B cell (primary cell): ENCODE data around the gene SYCE3. TPM values are rescaled to one million over a fixed set of nuclear protein-coding genes. Genes with fewer than 3 reads are reported as not detected.

ENCODE experiments used
- ATAC-seq: fragments of 200-7000 bp; cut with Tn5 transposase; one replicate; pipeline ENCODE4 v1.10.0; 2021; ENCODE audit warnings: low read depth, mild to moderate bottlenecking, moderate number of reproducible peaks, moderate library complexity
- CTCF ChIA-PET: fragments of 350-600 bp; sonication (Branson Sonifier 250); formaldehyde crosslinking; loops from one replicate; lab custom pipeline; 2021; ENCODE audit warnings: antibody characterized with exemption, inconsistent platforms; lab: Charles Lee
- POLR2A ChIA-PET: fragments of 350-600 bp; sonication (Branson Sonifier 250); formaldehyde crosslinking; loops from one replicate; lab custom pipeline; 2021; ENCODE audit warnings: antibody characterized with exemption; lab: Charles Lee
- DNase-seq: peaks from one replicate; pipeline ENCODE4 v3.0.0; 2013
- H2AFZ ChIP-seq: 2 replicates; pipeline ENCODE4 v1.6.1; 2012; ENCODE audit warnings: mild to moderate bottlenecking, low read depth, low read length; ENCODE audit not compliant: insufficient read depth, poor library complexity, severe bottlenecking
- H3K27ac ChIP-seq, 2 donors: 1 replicate in 1 of 2; 2 replicates in 1 of 2; pipeline ENCODE4 v1.5.1; 2012 to 2013; ENCODE audit warnings: low read length in 2 of 2, mild to moderate bottlenecking in 2 of 2, moderate library complexity in 1 of 2
- H3K27me3 ChIP-seq, 4 experiments: fragments of 200-600 bp in 1 of 4; sonication (generic) in 1 of 4; replicated peaks in 1 of 4; 1 replicate in 2 of 4; 2 replicates in 2 of 4; pipeline versions ENCODE4 v1.6.1 to v1.7.0; 2013 to 2016; ENCODE audit warnings: low read length in 3 of 4, mild to moderate bottlenecking in 2 of 4, mixed read lengths in 1 of 4, moderate library complexity in 1 of 4; ENCODE audit not compliant: insufficient read depth in 4 of 4, control insufficient read depth in 3 of 4; ENCODE audit errors: control extremely low read depth in 1 of 4
- H3K36me3 ChIP-seq, 2 experiments: replicated peaks in 1 of 2; 1 replicate in 1 of 2; 2 replicates in 1 of 2; pipeline versions ENCODE4 v1.6.1 to v1.7.1; 2013; ENCODE audit warnings: low read length in 1 of 2; ENCODE audit not compliant: insufficient read depth in 2 of 2, control insufficient read depth in 1 of 2; ENCODE audit errors: control extremely low read depth in 1 of 2, extremely low read depth in 1 of 2
- H3K4me1 ChIP-seq, 2 donors: fragments of 200-600 bp in 1 of 2; sonication (generic) in 1 of 2; 1 replicate in 1 of 2; 2 replicates in 1 of 2; pipeline versions ENCODE4 v1.5.1 to v1.6.1; 2013 to 2017; ENCODE audit warnings: low read length in 2 of 2; ENCODE audit not compliant: control insufficient read depth in 2 of 2, insufficient read depth in 2 of 2
- H3K4me2 ChIP-seq: replicated peaks from 2 replicates; pipeline ENCODE3; 2012; ENCODE audit warnings: mild to moderate bottlenecking, low read depth, low read length; ENCODE audit not compliant: poor library complexity, severe bottlenecking
- H3K4me3 ChIP-seq, 5 experiments: fragments of 200-600 bp in 1 of 5; sonication (generic) in 1 of 5; 1 replicate in 3 of 5; 2 replicates in 2 of 5; pipeline versions ENCODE4 v1.5.1 to v1.7.0; 2011 to 2016; ENCODE audit warnings: low read length in 4 of 5, mild to moderate bottlenecking in 4 of 5, low read depth in 2 of 5, control low read depth in 1 of 5, moderate library complexity in 1 of 5; ENCODE audit not compliant: insufficient read depth in 1 of 5; ENCODE audit errors: control extremely low read depth in 1 of 5, extremely low read depth in 1 of 5
- H3K79me2 ChIP-seq: fragments of 200-600 bp; sonication (generic); one replicate; pipeline ENCODE4 v1.6.0; 2016; ENCODE audit warnings: low read length; ENCODE audit not compliant: control insufficient read depth, insufficient read depth
- H3K9ac ChIP-seq: fragments of 200-600 bp; sonication (generic); 2 replicates; pipeline ENCODE4 v1.6.1; 2017; ENCODE audit warnings: mild to moderate bottlenecking, low read length, moderate library complexity
- H3K9me3 ChIP-seq, 3 donors: one replicate each; pipeline versions ENCODE4 v1.6.1 to v1.7.1; 2013; ENCODE audit warnings: low read length in 2 of 3; ENCODE audit not compliant: control insufficient read depth in 2 of 3, insufficient read depth in 1 of 3; ENCODE audit errors: control extremely low read depth in 1 of 3
- H4K20me1 ChIP-seq: 2 replicates; pipeline ENCODE4 v1.6.0; 2012; ENCODE audit warnings: mild to moderate bottlenecking, low read length; ENCODE audit not compliant: insufficient read depth, control insufficient read depth, poor library complexity, severe bottlenecking
- H3K27ac Mint-ChIP-seq: one replicate; pipeline ENCODE4 v1.8.0; 2021; ENCODE audit warnings: mixed read lengths
- H3K27me3 Mint-ChIP-seq: one replicate; pipeline ENCODE4 v1.8.0; 2021; ENCODE audit warnings: mixed read lengths
- H3K4me1 Mint-ChIP-seq: one replicate; pipeline ENCODE4 v1.8.0; 2021; ENCODE audit warnings: mixed read lengths
- H3K4me3 Mint-ChIP-seq: one replicate; pipeline ENCODE4 v1.8.0; 2021; ENCODE audit warnings: mixed read lengths
- H3K9me3 Mint-ChIP-seq: one replicate; pipeline ENCODE4 v1.8.0; 2022; ENCODE audit warnings: mixed read lengths; ENCODE audit not compliant: insufficient read depth
- EZH2 ChIP-seq: IDR thresholded peaks from 2 replicates; pipeline ENCODE4 v1.6.1; 2012; ENCODE audit warnings: borderline replicate concordance, low read depth, mild to moderate bottlenecking, moderate library complexity, low read length; ENCODE audit not compliant: insufficient read depth, poor library complexity, severe bottlenecking
- WGBS: methylation state at CpG from one replicate; pipeline ENCODE4 v1.1.5; 2013; ENCODE audit warnings: missing lambda C conversion rate; ENCODE audit not compliant: insufficient coverage; 5-methylcytosine and 5-hydroxymethylcytosine counted together
- intact Hi-C: fragments of 100-400 bp; cut with micrococcal nuclease; formaldehyde crosslinking; loops from one replicate; pipeline ENCODE4 v1.10.0; 2022
- polyA plus RNA-seq: library from polyadenylated mRNA; depleted of rRNA; stranded (reverse); fragments of >200 nt; gene quantifications from 2 replicates; pipeline ENCODE4 v1.2.3, GENCODE V29; 2012
- total RNA-seq, 2 donors: library from RNA; stranded (reverse); fragments of 120-200 nt in 1 of 2; gene quantifications; 1 replicate in 1 of 2; 2 replicates in 1 of 2; pipeline versions ENCODE4 v1.2.3 to v1.2.4, GENCODE V29; 2013 to 2022
- TF ChIP-seq, protein P1 (sequence below): fragments of 200-600 bp; IDR thresholded peaks from one replicate; pipeline ENCODE4 v1.8.0; 2022; ENCODE audit warnings: antibody characterized with exemption, mild to moderate bottlenecking

SYCE3 gene
- total and polyA plus RNA-seq, 2 donors (not counting 1 experiment from before 2014, with no cell fraction given), result not detected

DNA sequence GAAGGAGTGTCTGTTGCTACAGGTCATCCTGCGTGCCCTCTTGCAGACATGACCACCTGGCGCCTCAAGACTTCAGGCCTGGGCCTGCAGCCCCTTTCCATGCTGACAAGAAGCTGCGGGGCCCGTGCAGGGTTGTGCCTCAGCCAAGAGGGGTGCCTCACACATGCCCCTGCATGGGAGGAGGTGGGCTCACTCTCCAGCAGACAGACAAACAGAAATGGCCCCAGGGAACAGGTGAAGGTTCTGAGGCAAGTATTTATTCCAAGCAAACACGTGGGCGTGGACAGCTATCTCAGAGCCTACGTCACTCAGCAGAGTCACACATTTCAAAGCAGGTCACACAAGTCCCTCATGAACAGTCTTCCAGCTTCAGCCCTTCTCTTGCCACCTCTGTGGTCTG lies 5.9 kb upstream of the SYCE3 start:
- H2AFZ ChIP-seq, result no peak overlapping the region
- no peak for DNase-seq
- Mint-ChIP-seq H3K4me3 (no peak overlapping the region), H3K4me1 (peaks cover 14% of the 10 kb centered on the region), H3K27me3 (no peaks in the 10 kb centered on the region), H3K9me3 (no peaks in the 10 kb centered on the region), H3K27ac (no peak overlapping the region)
- H4K20me1 ChIP-seq, result no peaks in the 10 kb centered on the region
- H3K9ac ChIP-seq, result no peak overlapping the region
- H3K4me3 ChIP-seq, result no peak overlapping the region
- ATAC-seq, result no peak
- H3K79me2 ChIP-seq, result no peaks in the 10 kb centered on the region
- H3K27ac ChIP-seq, result no peak overlapping the region
- H3K9me3 ChIP-seq, result no peaks in the 10 kb centered on the region
- WGBS, result 98% methylated on average over 7 of the region's 7 CpGs
- intact Hi-C loops, result no loop called here
- no peak overlapping the region for H3K4me2 ChIP-seq
- peaks cover 0 to 19% of the 10 kb centered on the region in 2 experiments for H3K36me3 ChIP-seq
- TF ChIP-seq EZH2, result no peak
- TF ChIP-seq, protein P1, sequence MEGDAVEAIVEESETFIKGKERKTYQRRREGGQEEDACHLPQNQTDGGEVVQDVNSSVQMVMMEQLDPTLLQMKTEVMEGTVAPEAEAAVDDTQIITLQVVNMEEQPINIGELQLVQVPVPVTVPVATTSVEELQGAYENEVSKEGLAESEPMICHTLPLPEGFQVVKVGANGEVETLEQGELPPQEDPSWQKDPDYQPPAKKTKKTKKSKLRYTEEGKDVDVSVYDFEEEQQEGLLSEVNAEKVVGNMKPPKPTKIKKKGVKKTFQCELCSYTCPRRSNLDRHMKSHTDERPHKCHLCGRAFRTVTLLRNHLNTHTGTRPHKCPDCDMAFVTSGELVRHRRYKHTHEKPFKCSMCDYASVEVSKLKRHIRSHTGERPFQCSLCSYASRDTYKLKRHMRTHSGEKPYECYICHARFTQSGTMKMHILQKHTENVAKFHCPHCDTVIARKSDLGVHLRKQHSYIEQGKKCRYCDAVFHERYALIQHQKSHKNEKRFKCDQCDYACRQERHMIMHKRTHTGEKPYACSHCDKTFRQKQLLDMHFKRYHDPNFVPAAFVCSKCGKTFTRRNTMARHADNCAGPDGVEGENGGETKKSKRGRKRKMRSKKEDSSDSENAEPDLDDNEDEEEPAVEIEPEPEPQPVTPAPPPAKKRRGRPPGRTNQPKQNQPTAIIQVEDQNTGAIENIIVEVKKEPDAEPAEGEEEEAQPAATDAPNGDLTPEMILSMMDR, result no peak
- CTCF ChIA-PET, result interaction anchor here (1.0 kb wide), 1 partner anchor 21 kb away, joined by 3 read pairs; no protein-coding TSS in a partner anchor
- H3K27me3 ChIP-seq, result no peaks in the 10 kb centered on the region
- H3K4me1 ChIP-seq, result peaks cover under 1 to 14% of the 10 kb centered on the region in 2 donors
- POLR2A ChIA-PET, result no interaction called here

DNA sequence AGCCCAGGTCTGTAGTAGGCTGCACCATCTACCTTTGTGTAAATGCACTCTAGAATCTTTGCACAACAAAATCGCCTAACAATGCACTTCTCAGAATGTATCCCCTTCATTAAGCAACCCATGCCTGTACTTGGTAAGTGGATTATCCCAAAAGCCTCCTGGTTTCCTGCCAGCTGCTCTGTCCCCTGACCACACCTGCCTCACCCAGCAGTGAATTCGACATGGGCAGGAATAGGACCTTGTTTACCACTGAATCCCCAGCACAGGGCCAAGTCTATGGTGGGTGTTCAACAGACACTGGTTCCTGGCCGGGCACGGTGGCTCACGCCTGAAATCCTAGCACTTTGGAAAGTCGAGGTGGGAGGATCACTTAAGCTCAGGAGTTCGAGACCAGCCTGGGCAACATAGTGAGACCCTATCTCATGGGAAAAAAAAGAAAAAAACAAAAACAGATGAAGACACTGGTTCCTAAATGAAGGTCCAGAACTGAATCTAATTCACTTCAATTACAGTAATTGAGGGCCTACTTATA lies 5.1 kb upstream of the SYCE3 start:
- DNase-seq, result no peak
- Mint-ChIP-seq H3K4me3 (no peak overlapping the region), H3K27me3 (no peaks in the 10 kb centered on the region), H3K9me3 (no peaks in the 10 kb centered on the region), H3K27ac (no peak overlapping the region), H3K4me1 (peaks cover 23% of the 10 kb centered on the region)
- Histone ChIP-seq H3K27ac (no peak overlapping the region), H3K9me3 (no peaks in the 10 kb centered on the region), H3K27me3 (no peaks in the 10 kb centered on the region), H3K4me2 (no peak overlapping the region), H3K4me1 (peaks cover 5 to 20% of the 10 kb centered on the region in 2 donors), H3K4me3 (no peak overlapping the region), H3K79me2 (no peaks in the 10 kb centered on the region), H4K20me1 (no peaks in the 10 kb centered on the region), H3K9ac (no peak overlapping the region), H2AFZ (no peak overlapping the region), H3K36me3 (peaks cover 0 to 19% of the 10 kb centered on the region in 2 experiments)
- ChIA-PET CTCF (no interaction called here), POLR2A (interaction anchor here (0.6 kb wide), 1 partner anchor 205 kb away, joined by 3 read pairs; no protein-coding TSS in a partner anchor)
- TF ChIP-seq, protein P1, result no peak
- no peak for TF ChIP-seq EZH2
- intact Hi-C loops, result no loop called here
- no peak for ATAC-seq
- 95% methylated on average over 5 of the region's 7 CpGs for WGBS
